ENCODE results near the gene PDLIM4. TPM values are rescaled to one million over a fixed set of nuclear protein-coding genes. Genes with fewer than 3 reads are reported as not detected.

PDLIM4 gene, protein sequence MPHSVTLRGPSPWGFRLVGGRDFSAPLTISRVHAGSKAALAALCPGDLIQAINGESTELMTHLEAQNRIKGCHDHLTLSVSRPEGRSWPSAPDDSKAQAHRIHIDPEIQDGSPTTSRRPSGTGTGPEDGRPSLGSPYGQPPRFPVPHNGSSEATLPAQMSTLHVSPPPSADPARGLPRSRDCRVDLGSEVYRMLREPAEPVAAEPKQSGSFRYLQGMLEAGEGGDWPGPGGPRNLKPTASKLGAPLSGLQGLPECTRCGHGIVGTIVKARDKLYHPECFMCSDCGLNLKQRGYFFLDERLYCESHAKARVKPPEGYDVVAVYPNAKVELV
- polyA plus RNA-seq (38.3 to 81.8 TPM (median 79.3 TPM) in 3 replicates), polyA minus RNA-seq (44.2 to 86.3 TPM (median 59.6 TPM) in 3 replicates)
- 25.2 TPM for polyA plus RNA-seq (2011; ENCODE audit: low read depth)
- 78.0 and 173 TPM in 2 replicates for polyA plus RNA-seq (2011; cell fraction: cytosol; rRNA removed)
- 81.9 and 115 TPM in 2 replicates for polyA plus RNA-seq (2011; cell fraction: nucleus; rRNA removed)
- polyA plus RNA-seq (2012; ENCODE audit: low replicate concordance): 50.9 and 113 TPM in 2 replicates
- 134 TPM for polyA minus RNA-seq (2011; cell fraction: cytosol; rRNA and poly(A)+ RNA removed)
- polyA minus RNA-seq (2011; cell fraction: nucleus; rRNA and poly(A)+ RNA removed): 36.9 and 40.3 TPM in 2 replicates

DNA sequence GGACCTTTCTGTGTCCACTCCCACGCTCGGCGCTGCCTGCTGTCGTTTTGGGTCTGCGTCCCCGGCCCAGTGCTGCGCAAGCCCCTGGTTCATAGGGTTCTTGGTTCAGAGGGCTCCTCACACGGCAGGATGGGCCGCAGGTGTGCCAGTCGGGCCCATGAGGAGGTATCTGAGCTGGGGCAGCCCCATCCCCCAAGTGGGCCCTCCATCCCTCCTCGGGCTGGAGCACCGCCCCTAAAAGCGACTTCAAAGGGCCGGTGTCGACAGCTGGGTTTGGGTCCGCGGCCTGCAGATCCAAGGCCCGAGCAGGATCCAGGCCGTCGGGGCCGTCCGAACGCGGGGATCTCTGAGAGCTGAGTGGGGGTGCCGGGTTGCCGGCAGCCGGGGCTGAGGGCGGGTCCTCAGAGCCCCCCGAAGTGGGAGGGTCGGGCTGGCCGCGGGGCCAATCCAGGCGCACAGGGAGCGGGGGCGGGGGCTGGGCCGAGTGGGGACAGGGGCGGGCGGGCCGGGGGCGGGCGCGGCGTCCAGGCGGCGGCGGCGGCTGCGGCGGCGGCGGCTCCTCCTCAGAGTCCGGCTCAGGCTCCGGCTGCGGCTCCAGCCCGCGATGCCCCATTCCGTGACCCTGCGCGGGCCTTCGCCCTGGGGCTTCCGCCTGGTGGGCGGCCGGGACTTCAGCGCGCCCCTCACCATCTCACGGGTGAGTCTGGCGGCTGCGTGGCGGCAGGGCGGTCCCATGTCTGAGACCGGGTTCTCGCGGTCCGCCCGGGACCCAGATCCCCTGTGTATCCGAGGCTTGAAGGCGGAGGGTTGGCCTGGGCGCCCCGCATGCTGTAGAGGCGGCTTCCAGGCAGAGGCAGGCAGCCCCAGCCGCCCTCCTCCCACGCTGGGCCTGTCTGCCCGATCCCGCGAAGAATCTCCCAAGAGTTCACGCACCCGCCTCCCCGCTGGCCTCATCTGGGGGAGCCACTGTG, at the start of gene PDLIM4:
TSS of gene PDLIM4 (plus strand) at position 566 of the 971 bp plus-strand sequence. CDS start at position 605, 39 bp downstream.
- peak within 1 kb of the TSS; percentile 94 for H3K9ac ChIP-seq (ENCODE audit: control insufficient read depth, extremely low read depth, insufficient read depth, low read length)
- H3K27me3 ChIP-seq (ENCODE audit: control insufficient read depth, extremely low read depth, insufficient read depth, low read length): no peaks in the 10 kb centered on the region
- TF ChIP-seq, protein P1, sequence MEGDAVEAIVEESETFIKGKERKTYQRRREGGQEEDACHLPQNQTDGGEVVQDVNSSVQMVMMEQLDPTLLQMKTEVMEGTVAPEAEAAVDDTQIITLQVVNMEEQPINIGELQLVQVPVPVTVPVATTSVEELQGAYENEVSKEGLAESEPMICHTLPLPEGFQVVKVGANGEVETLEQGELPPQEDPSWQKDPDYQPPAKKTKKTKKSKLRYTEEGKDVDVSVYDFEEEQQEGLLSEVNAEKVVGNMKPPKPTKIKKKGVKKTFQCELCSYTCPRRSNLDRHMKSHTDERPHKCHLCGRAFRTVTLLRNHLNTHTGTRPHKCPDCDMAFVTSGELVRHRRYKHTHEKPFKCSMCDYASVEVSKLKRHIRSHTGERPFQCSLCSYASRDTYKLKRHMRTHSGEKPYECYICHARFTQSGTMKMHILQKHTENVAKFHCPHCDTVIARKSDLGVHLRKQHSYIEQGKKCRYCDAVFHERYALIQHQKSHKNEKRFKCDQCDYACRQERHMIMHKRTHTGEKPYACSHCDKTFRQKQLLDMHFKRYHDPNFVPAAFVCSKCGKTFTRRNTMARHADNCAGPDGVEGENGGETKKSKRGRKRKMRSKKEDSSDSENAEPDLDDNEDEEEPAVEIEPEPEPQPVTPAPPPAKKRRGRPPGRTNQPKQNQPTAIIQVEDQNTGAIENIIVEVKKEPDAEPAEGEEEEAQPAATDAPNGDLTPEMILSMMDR (optimal IDR thresholded peaks at IDR 0.05 in 1 of 3, IDR thresholded peaks at IDR 0.05 in 1 of 3, conservative IDR thresholded peaks at IDR 0.05 in 1 of 3; ENCODE audit: extremely low read depth in 1 of 3, insufficient read depth in 2 of 3, low read length in 3 of 3): no peak
- TF ChIP-seq EZH2 (IDR thresholded peaks at IDR 0.05; ENCODE audit: low read length): no peak
- peak within 1 kb of the TSS; percentile 51 for H2AFZ ChIP-seq (ENCODE audit: control insufficient read depth, low read length)
- peaks cover 47% of the 10 kb centered on the region for H3K4me1 ChIP-seq (ENCODE audit: control insufficient read depth, extremely low read depth, insufficient read depth, low read length)
- DNase-seq (ENCODE audit: low read depth, low spot score): no peak
- H3K27ac ChIP-seq (ENCODE audit: control insufficient read depth, insufficient read depth, low read length): peak within 1 kb of the TSS; percentile 81
- H3K9me3 ChIP-seq (ENCODE audit: control insufficient read depth, low read depth, low read length): no peaks in the 10 kb centered on the region
- H3K9me1 ChIP-seq (ENCODE audit: control insufficient read depth, extremely low read depth, insufficient read depth, low read length): peaks cover 2% of the 10 kb centered on the region
- dilution Hi-C loops (cut with MboI; ENCODE audit: extremely low pct_ligation_motif_present, low sequenced_read_pairs): no loop called here
- peaks cover 28% of the 10 kb centered on the region for H3K79me2 ChIP-seq (ENCODE audit: control insufficient read depth, insufficient read depth, low read length)
- H3K36me3 ChIP-seq (ENCODE audit: control insufficient read depth in 2 of 2, extremely low read depth in 1 of 2, insufficient read depth in 2 of 2, low read length in 2 of 2): peaks cover 4 to 11% of the 10 kb centered on the region in 2 experiments
- H4K20me1 ChIP-seq (ENCODE audit: control insufficient read depth, extremely low read depth, insufficient read depth, low read length): no peaks in the 10 kb centered on the region
- H3K4me2 ChIP-seq (ENCODE audit: control insufficient read depth, extremely low read depth, insufficient read depth, low read depth, low read length): peak within 1 kb of the TSS; percentile 100
- FAIRE-seq: no peak
- H3K4me3 ChIP-seq (ENCODE audit: control insufficient read depth in 2 of 3, extremely low read depth in 1 of 3, insufficient read depth in 2 of 3, low read depth in 1 of 3, low read length in 3 of 3): peak within 1 kb of the TSS; percentile 74 to 95 (median 87)

- no peak overlapping the region for H3K9ac ChIP-seq (ENCODE audit: control insufficient read depth, extremely low read depth, insufficient read depth, low read length)
- H3K4me2 ChIP-seq (ENCODE audit: control insufficient read depth, extremely low read depth, insufficient read depth, low read depth, low read length): no peak overlapping the region
- no peaks in the 10 kb centered on the region for H3K79me2 ChIP-seq (ENCODE audit: control insufficient read depth, insufficient read depth, low read length)
- H3K27ac ChIP-seq (ENCODE audit: control insufficient read depth, insufficient read depth, low read length): no peak overlapping the region
- H3K36me3 ChIP-seq (ENCODE audit: control insufficient read depth in 2 of 2, extremely low read depth in 1 of 2, insufficient read depth in 2 of 2, low read length in 2 of 2): peaks cover 30 to 53% of the 10 kb centered on the region in 2 experiments
- H3K4me3 ChIP-seq (ENCODE audit: control insufficient read depth in 2 of 3, extremely low read depth in 1 of 3, insufficient read depth in 2 of 3, low read depth in 1 of 3, low read length in 3 of 3): no peak overlapping the region
- TF ChIP-seq, protein P1 (optimal IDR thresholded peaks at IDR 0.05 in 1 of 3, IDR thresholded peaks at IDR 0.05 in 1 of 3, conservative IDR thresholded peaks at IDR 0.05 in 1 of 3; ENCODE audit: extremely low read depth in 1 of 3, insufficient read depth in 2 of 3, low read length in 3 of 3): no peak
- TF ChIP-seq EZH2 (IDR thresholded peaks at IDR 0.05; ENCODE audit: low read length): no peak
- no peak for DNase-seq (ENCODE audit: low read depth, low spot score)
- H2AFZ ChIP-seq (ENCODE audit: control insufficient read depth, low read length): no peak overlapping the region
- no peaks in the 10 kb centered on the region for H3K9me3 ChIP-seq (ENCODE audit: control insufficient read depth, low read depth, low read length)
- no peaks in the 10 kb centered on the region for H3K27me3 ChIP-seq (ENCODE audit: control insufficient read depth, extremely low read depth, insufficient read depth, low read length)
- no peaks in the 10 kb centered on the region for H3K9me1 ChIP-seq (ENCODE audit: control insufficient read depth, extremely low read depth, insufficient read depth, low read length)
- dilution Hi-C loops (cut with MboI; ENCODE audit: extremely low pct_ligation_motif_present, low sequenced_read_pairs): no loop called here
- FAIRE-seq: no peak
- H3K4me1 ChIP-seq (ENCODE audit: control insufficient read depth, extremely low read depth, insufficient read depth, low read length): no peaks in the 10 kb centered on the region
- H4K20me1 ChIP-seq (ENCODE audit: control insufficient read depth, extremely low read depth, insufficient read depth, low read length): no peaks in the 10 kb centered on the region
Observed at GRCh38 chr5:132207778-132208177, 49.7 kb upstream of the PDLIM4 start.

All from keratinocyte (primary cell).